NCI-H2196 (cell line): ENCODE measurements around the gene KLHL30.
"Not testable (repeated sequence)": the region's sequence is repeated elsewhere in the genome, so short reads cannot be mapped to it uniquely, and the experiment has no call there.

Experiments used
- DNase-seq: peaks from one replicate; lab custom pipeline; 2025; ENCODE audit not compliant: unreplicated experiment; lab: John Stamatoyannopoulos, UW

Gene KLHL30

GRCh38 chr2:238160206-238161129 is 22.0 kb downstream of the KLHL30 start:
- no peak for DNase-seq

GRCh38 chr2:238161291-238162051 is 23.0 kb downstream of the KLHL30 start:
- no peak for DNase-seq

- no peak for DNase-seq
Observed at GRCh38 chr2:238162251-238162845, 23.9 kb downstream of the KLHL30 start.

- no peak for DNase-seq
Observed at GRCh38 chr2:238162846-238163441, 24.5 kb downstream of the KLHL30 start.

- DNase-seq: no peak
Observed at GRCh38 chr2:238163481-238164198, 25.2 kb downstream of the KLHL30 start.

- no peak for DNase-seq
Observed at GRCh38 chr2:238164906-238165287, 26.4 kb downstream of the KLHL30 start.

GRCh38 chr2:238165288-238165921 is 26.9 kb downstream of the KLHL30 start:
- no peak for DNase-seq

GRCh38 chr2:238166391-238167343 is 28.2 kb downstream of the KLHL30 start:
- no peak for DNase-seq

- DNase-seq: no peak
Observed at GRCh38 chr2:238167344-238167715, 28.9 kb downstream of the KLHL30 start.

- DNase-seq: no peak
Observed at GRCh38 chr2:238167761-238168160, 29.3 kb downstream of the KLHL30 start.

- DNase-seq: no peak
Observed at GRCh38 chr2:238168196-238169047, 30.0 kb downstream of the KLHL30 start.

GRCh38 chr2:238169048-238169707 is 30.7 kb downstream of the KLHL30 start:
- DNase-seq: no peak

GRCh38 chr2:238169708-238170251 is 31.3 kb downstream of the KLHL30 start:
- DNase-seq: no peak

- DNase-seq: no peak
Observed at GRCh38 chr2:238170386-238171071, 32.1 kb downstream of the KLHL30 start.

- not testable (repeated sequence) for DNase-seq
Observed at GRCh38 chr2:238171072-238171431, 32.6 kb downstream of the KLHL30 start.

GRCh38 chr2:238171575-238172187 is 33.2 kb downstream of the KLHL30 start:
- no peak for DNase-seq
